HepG2 (cell line): ENCODE data around the gene TPX2. TPM values are rescaled to one million over a fixed set of nuclear protein-coding genes. Genes with fewer than 3 reads are reported as not detected.

Experiments used
- ETV5 ChIP-seq: IDR thresholded peaks from 2 replicates; pipeline ENCODE4 v1.6.1; 2018; ENCODE audit warnings: missing biosample characterization, missing genetic modification reagents, inconsistent platforms, borderline replicate concordance
- FOXK1 ChIP-seq: sonication (generic); formaldehyde crosslinking; IDR thresholded peaks from 2 replicates; pipeline ENCODE4 v1.4.0; 2020; ENCODE audit warnings: low read depth, missing genetic modification reagents, borderline replicate concordance
- GFI1 ChIP-seq: sonication (generic); formaldehyde crosslinking; IDR thresholded peaks from 2 replicates; pipeline ENCODE4 v1.5.0; 2020; ENCODE audit warnings: missing genetic modification reagents, mild to moderate bottlenecking, borderline replicate concordance
- HMGA1 ChIP-seq: sonication (generic); formaldehyde crosslinking; conservative IDR thresholded peaks from 2 replicates; pipeline ENCODE4 v1.4.0; 2020; ENCODE audit warnings: missing genetic modification reagents
- IRX3 ChIP-seq: sonication (generic); formaldehyde crosslinking; IDR thresholded peaks from 2 replicates; pipeline ENCODE4 v1.8.1; 2023; ENCODE audit warnings: mild to moderate bottlenecking, low read depth, missing genetic modification reagents, borderline replicate concordance
- MED1 ChIP-seq: sonication (generic); formaldehyde crosslinking; IDR thresholded peaks from 2 replicates; pipeline ENCODE4 v1.4.0; 2020; ENCODE audit warnings: missing genetic modification reagents
- NFKBIZ ChIP-seq: IDR thresholded peaks from 2 replicates; pipeline ENCODE4 v1.6.1; 2018; ENCODE audit warnings: missing genetic modification reagents, missing compliant biosample characterization
- NONO ChIP-seq, 2 experiments: fragments of 450-650 bp in 1 of 2; sonication (generic) in 1 of 2; formaldehyde crosslinking in 1 of 2; IDR thresholded peaks in 1 of 2; conservative IDR thresholded peaks in 1 of 2; 2 replicates each; pipeline versions ENCODE4 v1.6.1 to v1.8.0; 2017 to 2022; ENCODE audit warnings: mild to moderate bottlenecking in 1 of 2, missing genetic modification reagents in 1 of 2, moderate library complexity in 1 of 2
- POLR2AphosphoS2 ChIP-seq: IDR thresholded peaks from 2 replicates; pipeline ENCODE4 v1.6.1; 2011; ENCODE audit warnings: low read depth, low read length, improper control_type of control experiment
- RARA ChIP-seq: IDR thresholded peaks from 2 replicates; pipeline ENCODE4 v1.6.1; 2016; ENCODE audit warnings: missing genetic modification reagents, missing compliant biosample characterization
- SNAPC2 ChIP-seq: sonication (generic); formaldehyde crosslinking; IDR thresholded peaks from 2 replicates; pipeline ENCODE4 v1.8.1; 2022; ENCODE audit warnings: mild to moderate bottlenecking, missing genetic modification reagents
- ZNF251 ChIP-seq: sonication (generic); formaldehyde crosslinking; IDR thresholded peaks from 2 replicates; pipeline ENCODE4 v1.9.0; 2021; ENCODE audit warnings: mild to moderate bottlenecking, missing genetic modification reagents
- ZNF496 ChIP-seq: sonication (generic); formaldehyde crosslinking; IDR thresholded peaks from 2 replicates; pipeline ENCODE4 v1.8.1; 2023; ENCODE audit warnings: mild to moderate bottlenecking, moderate library complexity, missing genetic modification reagents; ENCODE audit not compliant: insufficient replicate concordance
- ZNF569 ChIP-seq: sonication (generic); formaldehyde crosslinking; IDR thresholded peaks from 2 replicates; pipeline ENCODE4 v1.5.0; 2020; ENCODE audit warnings: mild to moderate bottlenecking, missing genetic modification reagents, moderate library complexity, borderline replicate concordance
- polyA plus RNA-seq, 8 experiments: library from polyadenylated mRNA; depleted of rRNA in 3 of 8; stranded (reverse) in 7 of 8; unstranded in 1 of 8; fragments of >200 nt; fragmentation: Illumina TruSeq in 4 of 8; extraction: Trizol in 4 of 8; gene quantifications; 2 replicates each; pipeline versions ENCODE4 v1.2.1 to v1.2.3, GENCODE V29; 2011 to 2016; ENCODE audit warnings: low read depth in 4 of 8, missing spikeins in 1 of 8, mixed read lengths in 1 of 8; ENCODE audit not compliant: insufficient read depth in 1 of 8
- total RNA-seq, 5 experiments: library from RNA; depleted of rRNA; stranded (reverse); fragments of >200 nt; fragmentation: Illumina TruSeq; extraction: Trizol; gene quantifications; 2 replicates each; pipeline ENCODE4 v1.2.3, GENCODE V29; 2016; ENCODE audit warnings: low read depth in 1 of 5
- TF ChIP-seq, protein P1 (sequence below): sonication (generic); formaldehyde crosslinking; IDR thresholded peaks from 2 replicates; pipeline ENCODE4 v1.8.0; 2022; ENCODE audit warnings: missing genetic modification reagents, mild to moderate bottlenecking, inconsistent platforms, borderline replicate concordance
- TF ChIP-seq, protein P2 (sequence below): sonication (generic); formaldehyde crosslinking; IDR thresholded peaks from 2 replicates; pipeline ENCODE4 v1.5.1; 2020; ENCODE audit warnings: mild to moderate bottlenecking, moderate library complexity, missing genetic modification reagents
- TF ChIP-seq, protein P3 (sequence below): sonication (generic); formaldehyde crosslinking; IDR thresholded peaks from 2 replicates; pipeline ENCODE4 v1.8.1; 2023; ENCODE audit warnings: mild to moderate bottlenecking, inconsistent platforms, moderate library complexity, missing genetic modification reagents, borderline replicate concordance
- TF ChIP-seq, protein P4 (sequence below): sonication (generic); formaldehyde crosslinking; IDR thresholded peaks from 2 replicates; pipeline ENCODE4 v1.4.0; 2020; ENCODE audit warnings: missing genetic modification reagents
- TF ChIP-seq, protein P5 (sequence below): sonication (generic); formaldehyde crosslinking; IDR thresholded peaks from 2 replicates; pipeline ENCODE4 v1.5.0; 2020; ENCODE audit warnings: missing genetic modification reagents, mild to moderate bottlenecking, borderline replicate concordance
- TF ChIP-seq, protein P6 (sequence below): IDR thresholded peaks from 2 replicates; pipeline ENCODE4 v1.6.1; 2018; ENCODE audit warnings: missing genetic modification reagents, mild to moderate bottlenecking, missing compliant biosample characterization

The TPX2 gene
- total and polyA plus RNA-seq, 2 of the 13 experiments (the other 11 are each of a cell fraction or from before 2014, with no cell fraction given) = 34.3 to 124 TPM

DNA sequence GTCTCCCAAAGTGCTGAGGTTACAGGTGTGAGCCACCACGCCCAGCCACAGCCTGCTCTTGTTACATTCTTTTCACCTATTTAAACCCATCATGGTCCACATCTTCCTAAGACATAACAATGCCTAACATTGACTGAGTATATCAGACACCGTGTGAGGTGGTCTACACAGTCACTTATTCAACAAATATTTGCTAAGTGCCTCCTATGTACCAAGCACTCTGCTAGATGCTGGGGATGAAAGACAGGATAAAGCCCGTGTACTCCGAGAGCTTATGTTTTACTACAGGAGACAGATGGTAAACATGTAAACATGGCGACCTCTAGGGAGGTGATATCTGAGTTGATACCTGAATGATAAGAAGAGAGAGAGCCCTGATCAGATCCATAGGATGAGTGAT is 29.2 kb upstream of the TPX2 start (continued):
- TF ChIP-seq, protein P1, sequence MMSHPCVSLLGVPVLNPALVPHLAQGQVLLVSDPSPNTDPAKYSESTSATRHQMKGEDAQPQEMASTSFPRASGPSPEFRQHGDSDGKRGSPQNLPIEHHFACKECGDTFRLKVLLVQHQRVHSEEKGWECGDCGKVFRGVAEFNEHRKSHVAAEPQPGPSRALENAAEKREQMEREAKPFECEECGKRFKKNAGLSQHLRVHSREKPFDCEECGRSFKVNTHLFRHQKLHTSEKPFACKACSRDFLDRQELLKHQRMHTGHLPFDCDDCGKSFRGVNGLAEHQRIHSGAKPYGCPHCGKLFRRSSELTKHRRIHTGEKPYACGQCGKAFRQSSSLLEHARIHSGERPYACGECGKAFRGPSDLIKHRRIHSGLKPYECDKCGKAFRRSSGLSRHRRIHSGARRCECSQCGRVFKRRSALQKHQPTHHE (CRISPR knock-in tag) = no peak
- TF ChIP-seq ZNF251 (CRISPR knock-in tag) = no peak
- TF ChIP-seq GFI1 = no peak
- no peak for TF ChIP-seq POLR2AphosphoS2
- TF ChIP-seq RARA (CRISPR knock-in tag) = peak; percentile 17; the same call in 1 of the 2 replicates
- TF ChIP-seq, protein P2, sequence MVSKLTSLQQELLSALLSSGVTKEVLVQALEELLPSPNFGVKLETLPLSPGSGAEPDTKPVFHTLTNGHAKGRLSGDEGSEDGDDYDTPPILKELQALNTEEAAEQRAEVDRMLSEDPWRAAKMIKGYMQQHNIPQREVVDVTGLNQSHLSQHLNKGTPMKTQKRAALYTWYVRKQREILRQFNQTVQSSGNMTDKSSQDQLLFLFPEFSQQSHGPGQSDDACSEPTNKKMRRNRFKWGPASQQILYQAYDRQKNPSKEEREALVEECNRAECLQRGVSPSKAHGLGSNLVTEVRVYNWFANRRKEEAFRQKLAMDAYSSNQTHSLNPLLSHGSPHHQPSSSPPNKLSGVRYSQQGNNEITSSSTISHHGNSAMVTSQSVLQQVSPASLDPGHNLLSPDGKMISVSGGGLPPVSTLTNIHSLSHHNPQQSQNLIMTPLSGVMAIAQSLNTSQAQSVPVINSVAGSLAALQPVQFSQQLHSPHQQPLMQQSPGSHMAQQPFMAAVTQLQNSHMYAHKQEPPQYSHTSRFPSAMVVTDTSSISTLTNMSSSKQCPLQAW (CRISPR knock-in tag) = no peak
- TF ChIP-seq HMGA1 (CRISPR knock-in tag) = no peak
- TF ChIP-seq FOXK1 (CRISPR knock-in tag) = peak; percentile 19; the same call in 1 of the 2 replicates
- 0 out of 2 replicates have a peak, but pooled peaks have one; percentile 23 for TF ChIP-seq ETV5 (CRISPR knock-in tag)
- no peak for TF ChIP-seq IRX3 (CRISPR knock-in tag)
- TF ChIP-seq, protein P3, sequence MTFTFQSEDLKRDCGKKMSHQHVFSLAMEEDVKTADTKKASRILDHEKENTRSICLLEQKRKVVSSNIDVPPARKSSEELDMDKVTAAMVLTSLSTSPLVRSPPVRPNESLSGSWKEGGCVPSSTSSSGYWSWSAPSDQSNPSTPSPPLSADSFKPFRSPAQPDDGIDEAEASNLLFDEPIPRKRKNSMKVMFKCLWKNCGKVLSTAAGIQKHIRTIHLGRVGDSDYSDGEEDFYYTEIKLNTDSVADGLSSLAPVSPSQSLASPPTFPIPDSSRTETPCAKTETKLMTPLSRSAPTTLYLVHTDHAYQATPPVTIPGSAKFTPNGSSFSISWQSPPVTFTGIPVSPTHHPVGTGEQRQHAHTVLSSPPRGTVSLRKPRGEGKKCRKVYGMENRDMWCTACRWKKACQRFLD (CRISPR knock-in tag) = no peak
- TF ChIP-seq NONO (IDR thresholded peaks at IDR 0.05) = no peak
- TF ChIP-seq NONO (CRISPR knock-in tag; conservative IDR thresholded peaks at IDR 0.05) = peak; percentile 38; the same call in 1 of the 2 replicates
- TF ChIP-seq SNAPC2 (CRISPR knock-in tag) = no peak
- TF ChIP-seq, protein P4, sequence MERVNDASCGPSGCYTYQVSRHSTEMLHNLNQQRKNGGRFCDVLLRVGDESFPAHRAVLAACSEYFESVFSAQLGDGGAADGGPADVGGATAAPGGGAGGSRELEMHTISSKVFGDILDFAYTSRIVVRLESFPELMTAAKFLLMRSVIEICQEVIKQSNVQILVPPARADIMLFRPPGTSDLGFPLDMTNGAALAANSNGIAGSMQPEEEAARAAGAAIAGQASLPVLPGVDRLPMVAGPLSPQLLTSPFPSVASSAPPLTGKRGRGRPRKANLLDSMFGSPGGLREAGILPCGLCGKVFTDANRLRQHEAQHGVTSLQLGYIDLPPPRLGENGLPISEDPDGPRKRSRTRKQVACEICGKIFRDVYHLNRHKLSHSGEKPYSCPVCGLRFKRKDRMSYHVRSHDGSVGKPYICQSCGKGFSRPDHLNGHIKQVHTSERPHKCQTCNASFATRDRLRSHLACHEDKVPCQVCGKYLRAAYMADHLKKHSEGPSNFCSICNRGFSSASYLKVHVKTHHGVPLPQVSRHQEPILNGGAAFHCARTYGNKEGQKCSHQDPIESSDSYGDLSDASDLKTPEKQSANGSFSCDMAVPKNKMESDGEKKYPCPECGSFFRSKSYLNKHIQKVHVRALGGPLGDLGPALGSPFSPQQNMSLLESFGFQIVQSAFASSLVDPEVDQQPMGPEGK = no peak
- TF ChIP-seq ZNF496 (CRISPR knock-in tag) = no peak
- TF ChIP-seq NFKBIZ (CRISPR knock-in tag) = no peak
- TF ChIP-seq ZNF569 (CRISPR knock-in tag) = no peak
- TF ChIP-seq, protein P5, sequence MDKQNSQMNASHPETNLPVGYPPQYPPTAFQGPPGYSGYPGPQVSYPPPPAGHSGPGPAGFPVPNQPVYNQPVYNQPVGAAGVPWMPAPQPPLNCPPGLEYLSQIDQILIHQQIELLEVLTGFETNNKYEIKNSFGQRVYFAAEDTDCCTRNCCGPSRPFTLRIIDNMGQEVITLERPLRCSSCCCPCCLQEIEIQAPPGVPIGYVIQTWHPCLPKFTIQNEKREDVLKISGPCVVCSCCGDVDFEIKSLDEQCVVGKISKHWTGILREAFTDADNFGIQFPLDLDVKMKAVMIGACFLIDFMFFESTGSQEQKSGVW = no peak
- TF ChIP-seq, protein P6, sequence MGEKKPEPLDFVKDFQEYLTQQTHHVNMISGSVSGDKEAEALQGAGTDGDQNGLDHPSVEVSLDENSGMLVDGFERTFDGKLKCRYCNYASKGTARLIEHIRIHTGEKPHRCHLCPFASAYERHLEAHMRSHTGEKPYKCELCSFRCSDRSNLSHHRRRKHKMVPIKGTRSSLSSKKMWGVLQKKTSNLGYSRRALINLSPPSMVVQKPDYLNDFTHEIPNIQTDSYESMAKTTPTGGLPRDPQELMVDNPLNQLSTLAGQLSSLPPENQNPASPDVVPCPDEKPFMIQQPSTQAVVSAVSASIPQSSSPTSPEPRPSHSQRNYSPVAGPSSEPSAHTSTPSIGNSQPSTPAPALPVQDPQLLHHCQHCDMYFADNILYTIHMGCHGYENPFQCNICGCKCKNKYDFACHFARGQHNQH = no peak; the same call in 1 of the 2 replicates
- TF ChIP-seq MED1 = 0 out of 2 replicates have a peak, but pooled peaks have one; percentile 19
